Measurements from ENCODE around the gene OOEP.

The OOEP gene

DNA sequence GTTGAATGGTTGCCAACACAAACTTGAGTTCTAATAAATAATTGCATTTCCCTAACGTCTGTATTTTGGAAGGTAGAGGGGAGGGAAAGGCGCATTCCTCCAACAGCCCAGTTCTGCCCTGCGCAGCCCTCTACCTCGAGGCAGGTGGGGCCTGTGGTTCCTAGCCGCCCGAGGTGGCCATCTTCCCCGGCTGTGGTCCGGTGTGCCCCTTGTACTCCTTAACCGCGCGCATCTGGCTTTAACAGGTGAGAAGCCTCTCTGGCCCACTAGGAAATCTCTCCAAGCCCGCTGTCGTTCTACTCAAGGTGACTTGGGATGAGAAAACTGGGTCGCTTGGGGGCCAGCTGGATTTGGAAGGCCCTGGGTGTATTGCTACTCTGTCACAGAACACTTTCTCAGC, 5.6 kb downstream of the OOEP start:
- no peak for DNase-seq

DNA sequence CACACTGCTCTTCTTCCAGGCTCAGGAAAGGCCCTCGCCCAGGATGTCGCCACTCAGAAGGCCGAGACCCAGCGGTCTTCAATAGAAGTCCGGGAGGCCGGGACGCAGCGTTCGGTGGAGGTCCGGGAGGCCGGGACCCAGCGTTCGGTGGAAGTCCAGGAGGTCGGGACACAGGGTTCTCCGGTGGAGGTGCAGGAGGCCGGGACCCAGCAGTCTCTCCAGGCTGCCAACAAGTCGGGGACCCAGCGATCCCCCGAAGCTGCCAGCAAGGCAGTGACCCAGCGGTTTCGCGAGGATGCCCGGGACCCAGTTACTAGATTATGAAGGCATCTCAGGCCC, 6.2 kb downstream of the OOEP start:
- DNase-seq = no peak

DNA sequence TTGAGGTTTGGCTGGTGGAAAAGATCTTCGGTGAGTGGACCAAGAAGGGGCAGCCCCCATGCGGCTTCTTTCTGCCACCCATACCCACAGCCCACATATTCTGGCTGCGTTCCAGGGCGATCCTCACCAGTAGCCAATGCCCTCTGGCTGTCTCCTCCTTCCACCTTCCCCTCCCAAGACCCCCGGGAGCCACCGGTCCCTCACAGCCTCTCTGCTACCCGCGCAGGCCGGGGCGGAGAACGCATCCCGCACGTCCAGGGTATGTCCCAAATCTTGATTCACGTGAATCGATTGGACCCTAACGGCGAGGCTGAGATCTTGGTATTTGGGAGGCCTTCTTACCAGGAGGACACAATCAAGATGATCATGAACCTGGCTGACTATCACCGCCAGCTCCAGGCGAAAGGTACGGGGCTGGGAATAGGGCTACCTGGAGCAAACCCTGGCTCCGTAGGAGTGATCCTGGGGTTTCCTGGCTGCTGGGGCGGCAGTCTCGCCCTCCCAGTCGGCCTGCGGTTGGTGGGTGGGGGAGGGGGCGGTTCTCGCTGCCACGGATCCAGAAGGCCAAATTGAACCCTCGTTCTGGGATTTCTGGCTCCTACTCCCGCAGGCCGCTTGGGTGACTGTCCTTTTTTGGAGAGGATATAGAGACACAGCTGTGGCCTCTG, 6.7 kb downstream of the OOEP start:
- no peak for DNase-seq

DNA sequence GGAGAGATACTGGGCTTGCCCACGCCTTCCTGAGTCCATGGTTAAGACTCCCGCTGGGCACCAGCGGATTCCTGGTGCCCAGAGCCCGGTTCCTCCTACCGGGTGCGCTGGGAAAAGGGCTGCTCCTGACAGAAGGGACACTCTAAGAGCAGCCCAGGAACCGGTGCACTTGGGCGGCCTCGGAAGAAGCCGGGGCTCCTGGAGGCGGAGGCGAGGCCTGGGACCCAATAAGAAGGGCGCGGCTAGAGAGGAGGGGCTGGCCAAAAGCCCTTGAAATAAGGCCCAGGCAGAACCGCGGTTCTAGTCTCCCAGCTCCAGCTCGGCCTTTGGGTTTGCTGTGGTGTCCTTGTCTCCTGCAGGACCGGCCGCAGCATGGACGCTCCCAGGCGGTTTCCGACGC, 7.3 kb downstream of the OOEP start, which contains the start of gene KHDC3L:
KHDC3L (plus strand) TSS at position 301 of the 400 bp plus-strand sequence; CDS start at position 373, 72 bp downstream.
- no peak for DNase-seq

DNA sequence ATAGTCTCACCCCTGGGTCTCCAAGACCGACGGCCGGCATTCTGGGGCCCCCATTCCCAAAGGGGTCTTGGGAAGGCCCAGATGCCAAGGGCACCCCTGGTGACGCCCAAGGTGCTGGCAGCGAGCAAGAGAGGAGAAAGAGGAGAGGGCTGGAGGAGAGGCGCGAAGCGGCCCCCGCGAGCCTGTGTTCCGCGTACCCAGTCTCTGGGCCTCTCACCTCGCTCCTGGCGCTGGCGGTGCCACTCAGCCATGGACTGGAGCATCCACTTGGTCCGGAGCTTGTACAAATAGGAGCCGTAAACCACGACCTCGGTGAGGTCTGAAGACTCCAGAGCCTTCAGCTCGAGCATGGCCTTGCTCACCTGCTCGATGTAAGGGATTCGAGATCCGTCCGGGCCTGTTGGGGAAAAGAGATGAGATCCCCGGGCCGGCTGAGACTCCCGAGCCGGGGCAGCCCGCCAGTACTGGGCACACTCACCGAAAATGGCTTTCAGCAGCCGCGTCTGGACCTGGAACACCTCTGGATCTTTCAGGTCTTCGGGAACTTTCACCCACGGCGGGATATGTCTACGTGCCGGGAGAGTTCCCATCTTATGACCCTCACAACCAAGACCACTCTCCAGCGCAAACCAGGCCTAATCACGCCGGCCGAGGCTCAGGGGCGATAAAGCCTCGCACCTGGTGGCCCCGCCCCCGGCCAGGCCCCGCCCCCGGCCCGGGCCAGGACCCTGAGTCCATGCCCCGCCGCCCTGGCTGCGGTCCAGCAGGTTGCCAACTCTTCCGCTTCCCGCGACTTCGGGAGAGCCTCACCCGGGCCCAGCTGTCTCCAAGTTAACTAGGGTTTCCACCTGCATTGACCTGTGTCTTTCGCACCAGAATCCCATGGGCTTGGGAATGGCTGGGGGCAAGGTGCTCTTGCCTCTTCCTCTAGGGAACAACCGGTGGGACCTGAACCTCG, 15.8 kb downstream of the OOEP start, which contains the start of gene DPPA5:
DPPA5 (minus strand) TSS at position 641 of the 958 bp plus-strand sequence; CDS start at position 590, 51 bp downstream.
- no peak for DNase-seq

DNA sequence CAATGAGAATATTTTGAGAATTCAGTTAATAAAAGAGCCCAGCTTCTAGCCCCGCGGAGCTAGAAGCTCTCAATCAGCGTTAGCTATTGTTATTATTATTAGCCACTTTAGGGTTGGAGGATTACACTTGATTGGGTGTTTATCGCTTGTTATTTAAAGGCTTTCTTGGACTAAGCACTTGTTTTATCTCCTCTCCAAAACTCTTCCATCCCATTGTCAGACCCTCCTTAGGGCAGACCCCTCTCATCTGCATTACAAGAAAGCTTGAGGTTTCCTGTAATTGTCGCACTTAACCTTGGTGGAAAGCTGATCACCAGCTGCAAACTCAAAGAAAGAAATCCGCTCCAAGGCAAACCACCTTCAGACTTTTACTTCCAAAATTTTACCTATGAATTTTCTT, 20.4 kb downstream of the OOEP start:
- DNase-seq = no peak

DNA sequence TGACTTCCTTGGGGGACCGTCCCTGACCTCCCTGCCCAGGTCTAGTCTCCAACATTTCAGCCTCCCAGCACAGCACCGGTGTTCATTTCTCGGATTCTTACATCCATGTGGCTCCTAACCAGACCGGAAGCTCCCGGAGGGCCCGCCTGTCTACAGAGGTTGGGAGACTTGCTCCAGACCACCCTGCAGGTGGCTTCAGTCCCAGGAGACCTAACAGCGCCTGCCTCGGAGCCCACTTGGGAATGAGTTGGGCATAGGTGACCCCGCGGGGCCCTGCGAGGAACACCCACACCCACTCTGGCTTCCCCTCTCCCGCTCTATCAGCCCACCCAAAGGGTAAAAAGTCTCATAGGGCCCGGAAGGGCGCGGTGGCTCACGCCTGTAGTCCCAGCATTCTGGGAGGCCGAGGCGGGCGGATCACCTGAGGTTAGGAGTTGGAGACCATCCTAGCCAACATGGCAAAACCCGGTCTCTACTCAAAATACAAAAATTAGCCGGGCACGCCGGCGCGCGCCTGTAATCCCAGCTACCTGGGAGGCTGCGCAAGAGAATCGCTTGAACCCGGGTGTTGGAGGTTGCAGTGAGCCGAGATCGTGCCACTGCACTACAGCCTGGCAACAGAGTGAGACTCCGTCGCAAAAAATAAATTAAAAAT, 21.0 kb downstream of the OOEP start:
- no peak for DNase-seq

DNA sequence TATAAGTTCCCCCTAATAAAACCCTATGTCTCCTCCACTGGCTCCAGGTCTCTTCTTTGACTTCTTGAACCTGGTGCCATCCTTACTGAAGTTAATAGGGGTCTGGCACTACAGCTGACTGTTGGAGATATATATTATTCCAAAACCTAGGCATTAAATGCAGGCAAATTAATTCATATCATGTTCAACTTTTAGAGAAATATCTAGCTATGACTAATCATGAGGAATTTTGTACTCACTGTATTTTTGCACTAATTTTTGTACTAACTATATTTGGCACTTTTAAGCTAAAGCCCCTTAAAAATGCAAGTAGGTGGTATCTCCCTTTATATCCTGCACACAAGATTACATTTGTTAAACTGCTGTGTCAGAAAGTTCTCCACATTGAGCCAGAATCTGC, 26.5 kb downstream of the OOEP start:
- DNase-seq = no peak

DNA sequence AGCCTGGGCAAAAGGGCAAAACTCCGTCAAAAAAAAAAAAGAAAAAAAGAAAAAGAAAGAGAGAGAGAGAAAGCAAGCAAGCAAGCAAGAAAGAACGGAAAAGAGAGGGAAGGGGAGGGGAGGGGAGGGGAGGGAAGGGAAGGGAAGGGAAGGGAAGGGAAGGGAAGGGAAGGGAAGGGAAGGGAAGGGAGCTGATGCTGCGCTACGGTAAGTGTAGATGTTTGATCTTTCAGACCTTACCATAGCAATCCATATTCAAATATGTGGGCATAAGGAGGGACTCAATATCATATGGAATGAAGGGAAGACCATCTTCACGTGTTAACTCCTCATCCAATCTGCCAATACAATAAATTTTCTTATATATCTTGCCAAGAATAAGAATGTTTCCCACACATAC, 27.5 kb downstream of the OOEP start:
- no peak for DNase-seq

DNA sequence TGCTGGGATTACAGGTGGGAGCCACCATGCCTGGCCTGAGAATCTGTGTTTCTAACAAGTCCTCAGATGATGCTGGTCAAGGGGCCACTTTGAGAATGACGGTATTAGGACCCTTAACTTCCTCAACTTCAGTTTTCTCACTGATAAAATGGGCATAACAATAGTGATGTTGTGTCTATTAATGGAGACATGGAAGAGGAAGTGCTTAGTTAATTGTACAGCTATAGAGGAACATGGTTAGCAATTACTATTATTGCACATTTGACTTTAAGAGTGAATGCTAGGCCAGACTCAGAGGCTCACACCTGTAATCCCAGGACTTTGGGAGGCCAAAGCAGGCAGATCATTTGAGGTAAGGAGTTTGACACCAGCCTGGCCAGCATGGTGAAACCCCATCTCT, 28.4 kb downstream of the OOEP start:
- no peak for DNase-seq

DNA sequence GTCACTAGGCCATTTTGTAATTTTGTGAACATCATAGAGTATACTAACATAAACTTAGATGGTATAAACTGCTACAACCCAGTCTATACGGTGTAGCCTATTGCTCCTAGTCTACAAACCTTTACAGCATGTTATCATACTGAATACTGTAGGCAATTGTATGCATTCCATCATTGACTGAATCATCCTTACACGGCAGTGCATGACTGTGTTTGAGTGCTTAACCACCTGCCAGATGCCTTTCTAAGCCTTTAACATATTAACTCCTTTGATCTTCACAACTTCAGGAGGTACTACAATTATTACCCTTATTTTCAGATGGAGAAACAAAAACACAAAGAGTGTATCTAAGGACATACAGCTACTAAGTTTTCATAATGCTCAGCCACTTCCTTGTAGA, 29.6 kb downstream of the OOEP start:
- no peak for DNase-seq

DNA sequence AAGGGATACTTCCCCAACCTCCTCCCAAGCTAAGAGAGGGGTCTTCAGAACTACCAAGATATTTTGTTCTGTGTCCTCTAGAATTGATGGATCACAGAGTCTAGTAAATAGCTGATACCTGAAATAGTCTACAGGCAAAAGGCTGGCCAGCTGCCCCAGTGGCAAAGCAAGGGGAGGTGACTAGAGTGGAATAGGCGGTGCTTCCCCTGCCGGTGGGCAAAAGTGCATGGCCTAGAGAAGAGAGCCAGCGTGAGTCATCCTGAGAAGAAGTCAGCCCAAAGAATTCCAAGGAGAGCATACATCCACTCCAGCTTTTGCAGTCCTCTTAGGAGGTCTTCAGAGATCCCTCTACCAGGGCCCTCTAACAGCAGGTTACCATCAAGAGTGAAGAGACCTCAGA, 30.4 kb downstream of the OOEP start:
- no peak for DNase-seq

DNA sequence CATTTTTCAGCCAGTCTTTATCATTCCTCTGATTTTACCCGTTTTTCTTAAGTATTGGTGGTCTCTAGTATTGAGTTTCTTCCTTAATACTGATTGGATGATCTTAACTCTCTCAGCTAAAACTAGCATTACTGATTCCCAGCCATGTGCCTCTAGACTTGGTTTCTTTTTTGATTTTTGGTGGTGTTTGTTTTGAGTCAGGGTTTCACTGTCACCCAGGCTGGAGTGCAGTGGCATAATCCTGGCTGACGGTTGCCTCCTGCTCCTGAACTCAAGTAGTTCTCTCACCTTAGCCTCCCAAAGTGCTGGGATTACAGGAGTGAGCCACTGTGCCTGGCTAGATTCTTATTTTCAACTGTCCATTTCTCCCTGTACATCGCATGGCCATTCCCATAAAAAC, 40.5 kb downstream of the OOEP start:
- DNase-seq = no peak

DNA sequence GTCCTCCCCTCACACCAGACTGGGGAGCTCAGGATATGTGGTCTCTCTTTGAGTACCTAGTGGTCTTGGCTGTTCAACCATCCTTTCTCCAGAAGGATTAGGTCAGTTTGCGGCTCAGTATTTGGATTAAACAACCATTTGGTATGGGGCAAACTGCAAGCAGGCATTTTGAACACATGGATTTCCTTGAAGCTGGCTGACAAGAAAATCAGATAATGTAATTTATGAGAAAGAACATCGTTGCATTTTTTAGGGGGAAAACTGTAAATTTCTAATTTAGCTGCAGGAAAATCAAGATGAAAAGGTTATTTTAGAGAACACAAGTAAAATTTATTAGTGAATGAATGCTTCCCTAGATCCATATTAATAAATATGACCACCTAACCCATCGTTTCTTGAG, 40.9 kb downstream of the OOEP start:
- DNase-seq = no peak

DNA sequence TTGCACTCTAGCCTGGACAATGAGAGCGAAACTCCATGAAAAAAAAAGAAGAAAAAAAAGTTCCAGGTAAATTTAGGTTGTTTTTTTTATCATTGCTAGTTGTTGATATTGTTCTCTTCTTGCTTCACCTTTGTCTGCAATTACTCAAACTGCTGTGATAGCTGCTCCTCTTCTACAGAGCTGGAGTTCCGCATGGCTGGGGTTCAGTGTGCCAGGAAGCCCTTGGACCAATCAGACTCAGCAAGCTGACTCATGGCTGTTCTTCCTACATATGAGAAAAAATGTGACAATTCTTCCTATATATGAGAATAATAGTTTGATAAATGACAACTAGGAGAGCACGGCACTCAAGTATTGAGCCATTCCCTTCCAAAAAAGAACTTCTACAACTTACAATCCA, 44.0 kb downstream of the OOEP start:
- DNase-seq = no peak

DNA sequence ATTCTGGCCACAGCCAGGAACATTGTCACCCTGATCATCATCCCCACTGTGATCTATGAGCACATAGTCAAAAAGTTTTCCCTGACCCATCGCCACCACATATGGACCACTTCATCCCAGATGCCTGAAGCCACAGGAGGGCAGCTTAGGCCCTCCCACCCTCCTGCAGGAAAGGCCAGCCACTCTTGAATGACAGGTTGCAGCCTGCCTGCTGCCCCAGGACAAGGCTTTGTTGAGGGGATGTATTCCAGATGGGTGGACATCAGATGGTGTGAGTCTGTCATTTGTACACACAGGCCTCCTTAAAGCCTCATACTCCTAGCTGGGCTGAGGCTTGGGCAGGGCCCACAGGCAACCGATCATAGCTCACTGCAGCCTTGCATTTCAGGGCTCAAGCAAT, 46.4 kb downstream of the OOEP start:
- no peak for DNase-seq

All from right hindlimb (tissue), 1 donor.